ENCODE results near the gene BCL2L14. TPM values are rescaled to one million over a fixed set of nuclear protein-coding genes. Genes with fewer than 3 reads are reported as not detected.

The BCL2L14 gene
- total RNA-seq, 1 experiment from 2014 or later: not detected

DNA sequence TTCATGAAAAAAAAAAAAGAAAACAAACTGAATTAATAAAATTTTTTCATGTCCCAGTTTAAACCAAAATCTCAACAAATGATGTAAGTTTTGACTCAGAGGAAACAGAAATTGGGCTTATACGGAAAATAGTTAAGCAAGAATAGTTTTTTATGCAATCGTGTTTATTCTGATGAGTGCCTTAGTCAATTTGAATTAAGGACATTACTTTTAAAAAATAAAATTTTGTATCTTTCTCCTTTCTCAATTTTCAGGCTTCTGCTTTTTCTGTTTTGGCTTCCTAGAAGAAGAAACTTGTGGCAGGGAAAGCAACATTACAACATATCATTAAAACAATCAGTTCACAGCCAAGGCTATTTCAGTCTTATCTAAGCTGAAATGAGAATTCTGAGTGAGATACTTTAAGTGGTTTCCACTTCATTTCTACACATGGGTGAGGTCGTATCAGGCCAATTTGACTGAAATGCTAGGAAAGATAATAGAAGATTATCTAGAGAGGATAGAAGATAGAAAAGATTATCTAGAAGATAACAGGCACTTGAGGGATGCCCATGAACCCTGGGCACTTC is 52.4 kb downstream of the BCL2L14 start:
- H3K9me3 ChIP-seq (ENCODE audit: low read depth, low read length, poor library complexity, severe bottlenecking): no peaks in the 10 kb centered on the region
- no TSS peak for BruUV-seq (replicated peaks)
- H3K36me3 ChIP-seq (ENCODE audit: insufficient read depth, low read length, poor library complexity, severe bottlenecking): peaks cover 89% of the 10 kb centered on the region
- intact Hi-C loops (cut with micrococcal nuclease; ENCODE audit: unreplicated experiment): no loop called here
- POLR2A ChIA-PET (ENCODE audit: low non-redundant PET): no interaction called here
- CTCF ChIA-PET: no interaction called here
- no peak overlapping the region for H3K4me3 ChIP-seq (ENCODE audit: low read depth, low read length, poor library complexity, severe bottlenecking)
- peaks cover 5% of the 10 kb centered on the region for H3K4me1 ChIP-seq (ENCODE audit: insufficient read depth, low read length, poor library complexity, severe bottlenecking)
- no peak for DNase-seq (ENCODE audit: low spot score)
- no peak overlapping the region for H3K27ac ChIP-seq (ENCODE audit: low read depth, low read length, poor library complexity, severe bottlenecking)
- no peak for TF ChIP-seq EZH2 (IDR thresholded peaks at IDR 0.05; ENCODE audit: borderline replicate concordance, low read depth, low read length, poor library complexity, severe bottlenecking)
- TF ChIP-seq, protein P1, sequence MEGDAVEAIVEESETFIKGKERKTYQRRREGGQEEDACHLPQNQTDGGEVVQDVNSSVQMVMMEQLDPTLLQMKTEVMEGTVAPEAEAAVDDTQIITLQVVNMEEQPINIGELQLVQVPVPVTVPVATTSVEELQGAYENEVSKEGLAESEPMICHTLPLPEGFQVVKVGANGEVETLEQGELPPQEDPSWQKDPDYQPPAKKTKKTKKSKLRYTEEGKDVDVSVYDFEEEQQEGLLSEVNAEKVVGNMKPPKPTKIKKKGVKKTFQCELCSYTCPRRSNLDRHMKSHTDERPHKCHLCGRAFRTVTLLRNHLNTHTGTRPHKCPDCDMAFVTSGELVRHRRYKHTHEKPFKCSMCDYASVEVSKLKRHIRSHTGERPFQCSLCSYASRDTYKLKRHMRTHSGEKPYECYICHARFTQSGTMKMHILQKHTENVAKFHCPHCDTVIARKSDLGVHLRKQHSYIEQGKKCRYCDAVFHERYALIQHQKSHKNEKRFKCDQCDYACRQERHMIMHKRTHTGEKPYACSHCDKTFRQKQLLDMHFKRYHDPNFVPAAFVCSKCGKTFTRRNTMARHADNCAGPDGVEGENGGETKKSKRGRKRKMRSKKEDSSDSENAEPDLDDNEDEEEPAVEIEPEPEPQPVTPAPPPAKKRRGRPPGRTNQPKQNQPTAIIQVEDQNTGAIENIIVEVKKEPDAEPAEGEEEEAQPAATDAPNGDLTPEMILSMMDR (conservative IDR thresholded peaks at IDR 0.05; ENCODE audit: low read depth, low read length): no peak
- no peaks in the 10 kb centered on the region for H3K27me3 ChIP-seq (replicated peaks; ENCODE audit: insufficient read depth, low read depth, low read length, poor library complexity)

DNA sequence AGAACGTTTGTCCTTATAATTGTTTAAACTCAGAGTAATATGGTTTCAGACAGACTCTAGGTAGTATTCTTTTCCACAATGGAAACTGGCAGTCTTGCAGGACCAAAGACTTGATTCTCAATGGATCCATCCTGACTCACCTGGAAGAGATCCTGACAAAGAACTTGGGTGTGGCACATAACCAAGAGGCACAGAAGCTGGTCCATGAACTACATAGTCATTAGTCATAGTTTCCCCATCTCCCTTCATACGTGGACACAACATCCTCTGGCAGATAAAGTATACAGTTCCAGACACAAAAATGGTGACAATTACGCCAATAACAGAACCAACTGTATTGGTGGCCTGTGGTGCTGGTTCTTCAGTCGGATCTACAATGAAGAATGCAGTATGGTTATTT is 55.8 kb downstream of the BCL2L14 start:
- no peaks in the 10 kb centered on the region for H3K27me3 ChIP-seq (replicated peaks; ENCODE audit: insufficient read depth, low read depth, low read length, poor library complexity)
- DNase-seq (ENCODE audit: low spot score): no peak
- H3K4me3 ChIP-seq (ENCODE audit: low read depth, low read length, poor library complexity, severe bottlenecking): no peak overlapping the region
- H3K36me3 ChIP-seq (ENCODE audit: insufficient read depth, low read length, poor library complexity, severe bottlenecking): peaks cover 78% of the 10 kb centered on the region
- H3K9me3 ChIP-seq (ENCODE audit: low read depth, low read length, poor library complexity, severe bottlenecking): no peaks in the 10 kb centered on the region
- intact Hi-C loops (cut with micrococcal nuclease; ENCODE audit: unreplicated experiment): no loop called here
- peaks cover 23% of the 10 kb centered on the region for H3K4me1 ChIP-seq (ENCODE audit: insufficient read depth, low read length, poor library complexity, severe bottlenecking)
- ChIA-PET POLR2A (ENCODE audit: low non-redundant PET) (no interaction called here), CTCF (no interaction called here)
- no TSS peak for BruUV-seq (replicated peaks)
- no peak overlapping the region for H3K27ac ChIP-seq (ENCODE audit: low read depth, low read length, poor library complexity, severe bottlenecking)
- no peak for TF ChIP-seq EZH2 (IDR thresholded peaks at IDR 0.05; ENCODE audit: borderline replicate concordance, low read depth, low read length, poor library complexity, severe bottlenecking)
- TF ChIP-seq, protein P1 (conservative IDR thresholded peaks at IDR 0.05; ENCODE audit: low read depth, low read length): no peak

DNA sequence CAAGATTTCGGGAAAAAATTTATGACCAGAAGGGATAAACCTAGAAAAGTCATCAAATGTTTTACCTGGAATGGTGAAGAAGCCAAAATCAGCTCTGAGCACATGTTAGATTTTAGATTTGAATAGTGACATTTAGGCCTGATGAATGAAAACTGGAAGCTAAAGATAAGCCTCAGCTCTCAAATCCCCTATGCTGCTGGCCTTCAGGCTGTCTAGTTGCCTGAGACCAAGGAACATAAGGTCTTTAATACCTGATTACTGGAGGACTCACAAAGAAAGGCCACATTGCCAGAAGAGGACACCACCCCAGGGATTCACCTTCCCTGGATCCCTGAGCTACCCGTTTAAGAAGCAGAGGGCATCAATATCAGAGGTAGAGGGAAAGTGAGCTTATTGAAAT is 56.6 kb downstream of the BCL2L14 start:
- intact Hi-C loops (cut with micrococcal nuclease; ENCODE audit: unreplicated experiment): no loop called here
- H3K36me3 ChIP-seq (ENCODE audit: insufficient read depth, low read length, poor library complexity, severe bottlenecking): peaks cover 78% of the 10 kb centered on the region
- CTCF ChIA-PET: interaction anchor here (0.9 kb wide), 1 partner anchor 249 kb away, joined by 3 read pairs; no protein-coding TSS in a partner anchor
- POLR2A ChIA-PET (ENCODE audit: low non-redundant PET): interaction anchor here (0.7 kb wide), 1 partner anchor 103 kb away, joined by 3 read pairs; no protein-coding TSS in a partner anchor
- H3K4me3 ChIP-seq (ENCODE audit: low read depth, low read length, poor library complexity, severe bottlenecking): no peak overlapping the region
- no peak for DNase-seq (ENCODE audit: low spot score)
- BruUV-seq (replicated peaks): no TSS peak
- H3K27ac ChIP-seq (ENCODE audit: low read depth, low read length, poor library complexity, severe bottlenecking): no peak overlapping the region
- no peaks in the 10 kb centered on the region for H3K27me3 ChIP-seq (replicated peaks; ENCODE audit: insufficient read depth, low read depth, low read length, poor library complexity)
- H3K9me3 ChIP-seq (ENCODE audit: low read depth, low read length, poor library complexity, severe bottlenecking): no peaks in the 10 kb centered on the region
- H3K4me1 ChIP-seq (ENCODE audit: insufficient read depth, low read length, poor library complexity, severe bottlenecking): peaks cover 23% of the 10 kb centered on the region
- TF ChIP-seq EZH2 (IDR thresholded peaks at IDR 0.05; ENCODE audit: borderline replicate concordance, low read depth, low read length, poor library complexity, severe bottlenecking): no peak
- TF ChIP-seq, protein P1 (conservative IDR thresholded peaks at IDR 0.05; ENCODE audit: low read depth, low read length): no peak

Data from A673 (cell line).